K562 (cell line): ENCODE results near the gene DEPDC4. TPM values are rescaled to one million over a fixed set of nuclear protein-coding genes. Genes with fewer than 3 reads are reported as not detected.

Source experiments
- ATAC-seq: fragments of 200-7000 bp; cut with Tn5 transposase; 3 replicates; pipeline ENCODE4 v1.9.1; 2020; ENCODE audit warnings: moderate library complexity
- BruUV-seq: library from RNA; stranded (reverse); fragments of 400-500 nt; replicated peaks from 2 replicates; lab custom pipeline; 2021; lab: Mats Ljungman, UMichigan
- CTCF ChIA-PET: fragments of 300-600 bp; formaldehyde crosslinking; extraction: SDS; loops from one replicate; lab custom pipeline; 2021; ENCODE audit warnings: low intra/inter-chr PET ratio; lab: Yijun Ruan, JAX
- POLR2A ChIA-PET: fragments of 300-600, 350-650 bp; sonication (Branson Sonifier 250); formaldehyde crosslinking; extraction: SDS; loops from one replicate; lab custom pipeline; 2021; ENCODE audit warnings: antibody characterized with exemption, inconsistent platforms; lab: Yijun Ruan, JAX
- DNase-seq, 4 experiments: peaks; one replicate each; pipeline versions ENCODE4 v3.0.0 to v3.0.0-alpha.2; 2011 to 2018; ENCODE audit warnings: low spot score in 3 of 4, mixed read lengths in 3 of 4; ENCODE audit errors: extremely low read depth in 1 of 4
- FAIRE-seq: peaks from 2 replicates; lab custom pipeline; 2011; peaks lifted over from hg19 to GRCh38; lab: Jason Lieb, UNC
- H2AFZ ChIP-seq: 2 replicates; pipeline ENCODE4 v1.6.0; 2011; ENCODE audit warnings: low read depth, low read length, control low read depth, inconsistent platforms
- H3K27ac ChIP-seq: fragments of 200-600 bp; 3 replicates; pipeline ENCODE4 v1.8.0; 2011; ENCODE audit warnings: low read depth, mild to moderate bottlenecking, control low read depth, inconsistent platforms, low read length, moderate library complexity, mixed read lengths; ENCODE audit errors: extremely low read depth
- H3K27me3 ChIP-seq, 2 experiments: fragments of 300-600 bp in 1 of 2; 2 replicates in 1 of 2; 3 replicates in 1 of 2; pipeline versions ENCODE4 v1.6.0 to v1.8.0; 2011; ENCODE audit warnings: inconsistent platforms in 2 of 2, low read length in 2 of 2, mild to moderate bottlenecking in 1 of 2, mixed read lengths in 1 of 2, moderate library complexity in 1 of 2; ENCODE audit not compliant: control insufficient read depth in 2 of 2, insufficient read depth in 2 of 2
- H3K36me3 ChIP-seq: fragments of 300-600 bp; 3 replicates; pipeline ENCODE4 v1.8.0; 2011; ENCODE audit warnings: mild to moderate bottlenecking, low read length, inconsistent platforms; ENCODE audit not compliant: control insufficient read depth, insufficient read depth
- H3K4me1 ChIP-seq, 2 experiments: fragments of 200-600 bp in 1 of 2; replicated peaks in 1 of 2; 2 replicates in 1 of 2; 3 replicates in 1 of 2; pipeline versions ENCODE4 v1.5.1 to v1.8.0; 2011; ENCODE audit warnings: inconsistent platforms in 2 of 2, low read length in 2 of 2, mild to moderate bottlenecking in 1 of 2, mixed read lengths in 1 of 2, moderate library complexity in 1 of 2; ENCODE audit not compliant: control insufficient read depth in 2 of 2, insufficient read depth in 2 of 2
- H3K4me2 ChIP-seq: 2 replicates; pipeline ENCODE4 v1.6.1; 2011; ENCODE audit warnings: low read length, control low read depth, inconsistent platforms, mixed read lengths; ENCODE audit not compliant: insufficient read depth
- H3K4me3 ChIP-seq: fragments of 200-600 bp; sonication (generic), shearing (Covaris generic); 2 replicates; pipeline ENCODE4 v1.5.1; 2016; ENCODE audit warnings: control low read depth, inconsistent platforms
- H3K79me2 ChIP-seq: fragments of 200-600 bp; 3 replicates; pipeline ENCODE4 v1.8.0; 2011; ENCODE audit warnings: low read length, inconsistent platforms; ENCODE audit not compliant: control insufficient read depth, insufficient read depth
- H3K9ac ChIP-seq, 2 experiments: 2 replicates each; pipeline versions ENCODE4 v1.6.0 to v1.6.1; 2011; ENCODE audit warnings: low read depth in 2 of 2, low read length in 2 of 2, control low read depth in 1 of 2, inconsistent platforms in 1 of 2, mild to moderate bottlenecking in 1 of 2, mixed read lengths in 1 of 2; ENCODE audit not compliant: insufficient read depth in 1 of 2
- H3K9me1 ChIP-seq: one replicate; pipeline ENCODE4 v1.6.0; 2011; ENCODE audit warnings: inconsistent platforms, mild to moderate bottlenecking, low read length, moderate library complexity; ENCODE audit not compliant: control insufficient read depth, insufficient read depth
- H3K9me3 ChIP-seq: replicated peaks from 2 replicates; pipeline ENCODE4 v1.5.1; 2011; ENCODE audit warnings: low read depth, low read length, inconsistent platforms; ENCODE audit not compliant: control insufficient read depth, insufficient read depth
- H4K20me1 ChIP-seq: replicated peaks from 2 replicates; pipeline ENCODE4 v1.6.1; 2011; ENCODE audit warnings: low read length, inconsistent platforms, mixed read lengths; ENCODE audit not compliant: control insufficient read depth, insufficient read depth
- CEBPB ChIP-seq: fragments of 450-650 bp; IDR thresholded peaks from 2 replicates; pipeline ENCODE4 v1.6.1; 2016; ENCODE audit warnings: missing genetic modification characterization, missing compliant biosample characterization
- CEBPG ChIP-seq, 3 experiments: fragments of 200-800 bp in 1 of 3; sonication (Bioruptor generic) in 1 of 3; sonication (generic) in 1 of 3; formaldehyde crosslinking in 1 of 3; IDR thresholded peaks in 2 of 3; conservative IDR thresholded peaks in 1 of 3; 2 replicates each; pipeline versions ENCODE4 v1.6.1 to v1.8.0; 2016 to 2022; ENCODE audit warnings: missing compliant biosample characterization in 2 of 3, missing genetic modification characterization in 2 of 3, mild to moderate bottlenecking in 1 of 3, missing genetic modification reagents in 1 of 3
- RFX1 ChIP-seq: fragments of 450-650 bp; IDR thresholded peaks from 2 replicates; pipeline ENCODE4 v1.6.1; 2016; ENCODE audit warnings: mild to moderate bottlenecking, moderate library complexity
- U2AF1 ChIP-seq: fragments of 200-400 bp; formaldehyde crosslinking; optimal IDR thresholded peaks from 2 replicates; pipeline ENCODE3; 2017; ENCODE audit warnings: mild to moderate bottlenecking, low read depth, low read length, moderate library complexity
- WGBS: fragments of 100-300 bp; shearing (Covaris generic); methylation state at CpG from one replicate; pipeline ENCODE4 v1.1.6; 2016; ENCODE audit warnings: low coverage, mixed read lengths; ENCODE audit not compliant: insufficient coverage; ENCODE audit errors: missing lambda C conversion rate; 5-methylcytosine and 5-hydroxymethylcytosine counted together
- in situ Hi-C: fragments of 300-500 bp; cut with MboI; formaldehyde crosslinking; loops from 4 replicates; pipeline ENCODE4 v1.15.0; 2018; ENCODE audit warnings: inconsistent platforms, mixed read lengths
- intact Hi-C: fragments of 100-400 bp; cut with micrococcal nuclease; formaldehyde crosslinking; loops from 2 replicates; pipeline ENCODE4 v1.14.2; 2022
- polyA plus RNA-seq, 8 experiments: library from polyadenylated mRNA; depleted of rRNA in 4 of 8; stranded (reverse) in 5 of 8; unstranded in 3 of 8; fragments of >200 nt; fragmentation: Nextera tagmentation in 2 of 8; fragmentation: Illumina TruSeq in 1 of 8; extraction: Ambion mirVana in 2 of 8; extraction: Trizol in 1 of 8; gene quantifications; 2 replicates each; pipeline versions ENCODE4 v1.2.1 to v1.2.3, GENCODE V29; 2011 to 2014; ENCODE audit warnings: inconsistent platforms in 1 of 8, missing spikeins in 1 of 8
- total RNA-seq, 7 experiments: library from RNA; depleted of rRNA in 6 of 7; stranded (reverse); fragments of >200 nt in 6 of 7; fragmentation: Illumina TruSeq in 2 of 7; extraction: Trizol in 2 of 7; gene quantifications; 2 replicates each; pipeline versions ENCODE4 v1.2.1 to v1.2.3, GENCODE V29; 2011 to 2021; ENCODE audit warnings: low replicate concordance in 1 of 7
- TF ChIP-seq, protein P1 (sequence below): fragments of 450-650 bp; IDR thresholded peaks from 2 replicates; pipeline ENCODE4 v1.6.1; 2018; ENCODE audit not compliant: partially characterized antibody

The DEPDC4 gene
- total and polyA plus RNA-seq, 9 of the 15 experiments (the other 6 are each of a cell fraction or from before 2014, with no cell fraction given) = 3.6 to 13.2 (median 7.4) TPM

- Histone ChIP-seq H3K4me1 (no peaks in the 10 kb centered on the region), H4K20me1 (no peaks in the 10 kb centered on the region), H3K79me2 (no peaks in the 10 kb centered on the region), H3K9me1 (no peaks in the 10 kb centered on the region), H3K27me3 (no peaks in the 10 kb centered on the region), H3K9ac (no peak overlapping the region), H3K36me3 (no peaks in the 10 kb centered on the region), H3K4me3 (no peak overlapping the region), H3K9me3 (no peaks in the 10 kb centered on the region), H3K27ac (no peak overlapping the region), H3K4me2 (no peak overlapping the region), H2AFZ (no peak overlapping the region)
- 56% methylated on average over 4 of the region's 4 CpGs for WGBS
- ChIA-PET CTCF (no interaction called here), POLR2A (no interaction called here)
- FAIRE-seq (no peak), ATAC-seq (no peak), DNase-seq (no peak)
- no TSS peak for BruUV-seq
- intact Hi-C loops = no loop called here
- in situ Hi-C loops = loop anchor here (10.0 kb wide), 1 partner anchor 327 kb away; the partner anchor contains the start of gene GAS2L3
- TF ChIP-seq U2AF1 (no peak), CEBPG (CRISPR knock-in tag; IDR thresholded peaks at IDR 0.05) (no peak), CEBPG (tag; conservative IDR thresholded peaks at IDR 0.05 in 1 of 2, IDR thresholded peaks at IDR 0.05 in 1 of 2) (peak in 1 of 2 experiments; percentile 63; a peak in 1 of 4 replicates), CEBPB (tag) (peak; percentile 55)
These were observed 19.1 kb downstream of the DEPDC4 start for GRCh38 chr12:100247765-100248164.

- Histone ChIP-seq H4K20me1 (no peaks in the 10 kb centered on the region), H3K4me3 (no peak overlapping the region), H3K27me3 (no peaks in the 10 kb centered on the region), H2AFZ (no peak overlapping the region), H3K4me1 (no peaks in the 10 kb centered on the region), H3K9me1 (no peaks in the 10 kb centered on the region), H3K4me2 (no peak overlapping the region), H3K36me3 (no peaks in the 10 kb centered on the region), H3K9me3 (no peaks in the 10 kb centered on the region), H3K27ac (no peak overlapping the region), H3K9ac (no peak overlapping the region), H3K79me2 (no peaks in the 10 kb centered on the region)
- no peak for ATAC-seq
- ChIA-PET POLR2A (no interaction called here), CTCF (no interaction called here)
- no peak for FAIRE-seq
- intact Hi-C loops = no loop called here
- no peak for TF ChIP-seq RFX1
- TF ChIP-seq, protein P1, sequence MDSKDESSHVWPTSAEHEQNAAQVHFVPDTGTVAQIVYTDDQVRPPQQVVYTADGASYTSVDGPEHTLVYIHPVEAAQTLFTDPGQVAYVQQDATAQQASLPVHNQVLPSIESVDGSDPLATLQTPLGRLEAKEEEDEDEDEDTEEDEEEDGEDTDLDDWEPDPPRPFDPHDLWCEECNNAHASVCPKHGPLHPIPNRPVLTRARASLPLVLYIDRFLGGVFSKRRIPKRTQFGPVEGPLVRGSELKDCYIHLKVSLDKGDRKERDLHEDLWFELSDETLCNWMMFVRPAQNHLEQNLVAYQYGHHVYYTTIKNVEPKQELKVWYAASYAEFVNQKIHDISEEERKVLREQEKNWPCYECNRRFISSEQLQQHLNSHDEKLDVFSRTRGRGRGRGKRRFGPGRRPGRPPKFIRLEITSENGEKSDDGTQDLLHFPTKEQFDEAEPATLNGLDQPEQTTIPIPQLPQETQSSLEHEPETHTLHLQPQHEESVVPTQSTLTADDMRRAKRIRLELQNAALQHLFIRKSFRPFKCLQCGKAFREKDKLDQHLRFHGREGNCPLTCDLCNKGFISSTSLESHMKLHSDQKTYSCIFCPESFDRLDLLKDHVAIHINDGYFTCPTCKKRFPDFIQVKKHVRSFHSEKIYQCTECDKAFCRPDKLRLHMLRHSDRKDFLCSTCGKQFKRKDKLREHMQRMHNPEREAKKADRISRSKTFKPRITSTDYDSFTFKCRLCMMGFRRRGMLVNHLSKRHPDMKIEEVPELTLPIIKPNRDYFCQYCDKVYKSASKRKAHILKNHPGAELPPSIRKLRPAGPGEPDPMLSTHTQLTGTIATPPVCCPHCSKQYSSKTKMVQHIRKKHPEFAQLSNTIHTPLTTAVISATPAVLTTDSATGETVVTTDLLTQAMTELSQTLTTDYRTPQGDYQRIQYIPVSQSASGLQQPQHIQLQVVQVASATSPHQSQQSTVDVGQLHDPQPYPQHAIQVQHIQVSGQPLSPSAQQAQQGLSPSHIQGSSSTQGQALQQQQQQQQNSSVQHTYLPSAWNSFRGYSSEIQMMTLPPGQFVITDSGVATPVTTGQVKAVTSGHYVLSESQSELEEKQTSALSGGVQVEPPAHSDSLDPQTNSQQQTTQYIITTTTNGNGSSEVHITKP = peak; percentile 92
- WGBS = 36% methylated on average over 5 of the region's 5 CpGs
- BruUV-seq = no TSS peak
- no peak for DNase-seq
- in situ Hi-C loops = loop anchor here (10.0 kb wide), 1 partner anchor 332 kb away; the partner anchor contains the start of gene GAS2L3
These were observed 23.7 kb downstream of the DEPDC4 start for GRCh38 chr12:100243137-100243536.
